ENCODE measurements around the gene ADAD2. TPM values are rescaled to one million over a fixed set of nuclear protein-coding genes. Genes with fewer than 3 reads are reported as not detected.

ADAD2 gene
- total and polyA plus RNA-seq, 9 of the 15 experiments (the other 6 are each of a cell fraction or from before 2014, with no cell fraction given), result 0.07 TPM; not detected in 8

DNA sequence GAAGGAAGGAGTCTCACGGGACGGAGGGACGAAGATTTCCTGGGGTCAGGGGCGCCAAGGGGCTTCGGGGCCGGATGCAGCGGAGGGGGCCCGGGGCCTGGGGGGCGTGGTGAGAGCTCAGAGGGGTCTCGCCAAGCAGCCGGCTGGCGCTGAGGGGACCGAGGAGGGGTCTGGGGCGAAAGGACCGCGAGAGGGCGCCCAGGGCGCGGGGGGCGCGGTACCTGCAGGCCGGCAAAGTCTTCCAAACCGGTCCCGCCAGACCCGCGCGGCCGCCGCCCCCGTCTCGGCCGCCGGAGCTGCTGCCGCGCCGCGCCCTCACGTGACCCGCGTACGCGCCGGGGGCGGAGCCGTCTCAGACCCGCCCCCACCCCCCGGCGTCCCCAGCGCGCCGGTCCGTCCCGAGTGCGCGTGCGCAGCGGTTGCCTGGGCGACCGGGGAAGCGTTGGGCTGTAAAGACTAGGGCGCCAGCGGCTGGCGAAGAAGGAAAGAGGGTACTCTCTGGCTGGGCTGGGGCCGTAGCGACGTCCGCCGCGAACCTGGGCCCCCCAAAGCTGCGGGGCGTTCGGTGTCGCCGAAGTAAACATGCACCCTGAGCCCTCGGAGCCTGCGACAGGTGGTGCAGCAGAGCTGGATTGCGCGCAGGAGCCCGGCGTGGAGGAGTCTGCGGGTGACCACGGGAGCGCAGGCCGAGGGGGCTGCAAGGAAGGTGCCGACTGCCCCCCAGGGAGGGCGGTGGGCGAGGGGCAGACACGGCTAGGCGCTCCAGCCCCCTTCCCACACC is 45.9 kb upstream of the ADAD2 start, which contains the start of the genes DNAAF1 and HSDL1 (continued):
- TF ChIP-seq, protein P1, sequence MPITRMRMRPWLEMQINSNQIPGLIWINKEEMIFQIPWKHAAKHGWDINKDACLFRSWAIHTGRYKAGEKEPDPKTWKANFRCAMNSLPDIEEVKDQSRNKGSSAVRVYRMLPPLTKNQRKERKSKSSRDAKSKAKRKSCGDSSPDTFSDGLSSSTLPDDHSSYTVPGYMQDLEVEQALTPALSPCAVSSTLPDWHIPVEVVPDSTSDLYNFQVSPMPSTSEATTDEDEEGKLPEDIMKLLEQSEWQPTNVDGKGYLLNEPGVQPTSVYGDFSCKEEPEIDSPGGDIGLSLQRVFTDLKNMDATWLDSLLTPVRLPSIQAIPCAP (CRISPR knock-in tag; IDR thresholded peaks at IDR 0.05; ENCODE audit: borderline replicate concordance), result no peak
- TF ChIP-seq ZNF184 (CRISPR knock-in tag; IDR thresholded peaks at IDR 0.05) (no peak), ZKSCAN3 (CRISPR knock-in tag; IDR thresholded peaks at IDR 0.05) (no peak), SMARCC2 (IDR thresholded peaks at IDR 0.05; ENCODE audit: low read depth) (no peak), TBP (optimal IDR thresholded peaks at IDR 0.05; ENCODE audit: low read depth, low read length) (peak; percentile 14), SNIP1 (IDR thresholded peaks at IDR 0.05; ENCODE audit: low read depth) (no peak), MTA1 (IDR thresholded peaks at IDR 0.05; ENCODE audit: borderline replicate concordance) (no peak), PHB (CRISPR knock-in tag; IDR thresholded peaks at IDR 0.05) (no peak), ELF4 (CRISPR knock-in tag; IDR thresholded peaks at IDR 0.05) (no peak), RB1 (IDR thresholded peaks at IDR 0.05; ENCODE audit: low read depth) (peak; percentile 92)
- TF ChIP-seq, protein P2, sequence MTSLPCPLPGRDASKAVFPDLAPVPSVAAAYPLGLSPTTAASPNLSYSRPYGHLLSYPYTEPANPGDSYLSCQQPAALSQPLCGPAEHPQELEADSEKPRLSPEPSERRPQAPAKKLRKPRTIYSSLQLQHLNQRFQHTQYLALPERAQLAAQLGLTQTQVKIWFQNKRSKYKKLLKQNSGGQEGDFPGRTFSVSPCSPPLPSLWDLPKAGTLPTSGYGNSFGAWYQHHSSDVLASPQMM (CRISPR knock-in tag; IDR thresholded peaks at IDR 0.05), result no peak
- TF ChIP-seq, protein P3, sequence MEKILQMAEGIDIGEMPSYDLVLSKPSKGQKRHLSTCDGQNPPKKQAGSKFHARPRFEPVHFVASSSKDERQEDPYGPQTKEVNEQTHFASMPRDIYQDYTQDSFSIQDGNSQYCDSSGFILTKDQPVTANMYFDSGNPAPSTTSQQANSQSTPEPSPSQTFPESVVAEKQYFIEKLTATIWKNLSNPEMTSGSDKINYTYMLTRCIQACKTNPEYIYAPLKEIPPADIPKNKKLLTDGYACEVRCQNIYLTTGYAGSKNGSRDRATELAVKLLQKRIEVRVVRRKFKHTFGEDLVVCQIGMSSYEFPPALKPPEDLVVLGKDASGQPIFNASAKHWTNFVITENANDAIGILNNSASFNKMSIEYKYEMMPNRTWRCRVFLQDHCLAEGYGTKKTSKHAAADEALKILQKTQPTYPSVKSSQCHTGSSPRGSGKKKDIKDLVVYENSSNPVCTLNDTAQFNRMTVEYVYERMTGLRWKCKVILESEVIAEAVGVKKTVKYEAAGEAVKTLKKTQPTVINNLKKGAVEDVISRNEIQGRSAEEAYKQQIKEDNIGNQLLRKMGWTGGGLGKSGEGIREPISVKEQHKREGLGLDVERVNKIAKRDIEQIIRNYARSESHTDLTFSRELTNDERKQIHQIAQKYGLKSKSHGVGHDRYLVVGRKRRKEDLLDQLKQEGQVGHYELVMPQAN (IDR thresholded peaks at IDR 0.05; ENCODE audit: borderline replicate concordance), result peak; percentile 98
- TF ChIP-seq, protein P4, sequence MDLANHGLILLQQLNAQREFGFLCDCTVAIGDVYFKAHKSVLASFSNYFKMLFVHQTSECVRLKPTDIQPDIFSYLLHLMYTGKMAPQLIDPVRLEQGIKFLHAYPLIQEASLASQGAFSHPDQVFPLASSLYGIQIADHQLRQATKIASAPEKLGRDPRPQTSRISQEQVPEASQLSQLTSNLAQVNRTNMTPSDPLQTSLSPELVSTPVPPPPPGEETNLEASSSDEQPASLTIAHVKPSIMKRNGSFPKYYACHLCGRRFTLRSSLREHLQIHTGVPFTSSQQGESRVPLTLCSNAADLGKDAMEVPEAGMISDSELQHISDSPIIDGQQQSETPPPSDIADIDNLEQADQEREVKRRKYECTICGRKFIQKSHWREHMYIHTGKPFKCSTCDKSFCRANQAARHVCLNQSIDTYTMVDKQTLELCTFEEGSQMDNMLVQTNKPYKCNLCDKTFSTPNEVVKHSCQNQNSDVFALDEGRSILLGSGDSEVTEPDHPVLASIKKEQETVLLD (IDR thresholded peaks at IDR 0.05), result peak; percentile 90
- TF ChIP-seq, protein P5, sequence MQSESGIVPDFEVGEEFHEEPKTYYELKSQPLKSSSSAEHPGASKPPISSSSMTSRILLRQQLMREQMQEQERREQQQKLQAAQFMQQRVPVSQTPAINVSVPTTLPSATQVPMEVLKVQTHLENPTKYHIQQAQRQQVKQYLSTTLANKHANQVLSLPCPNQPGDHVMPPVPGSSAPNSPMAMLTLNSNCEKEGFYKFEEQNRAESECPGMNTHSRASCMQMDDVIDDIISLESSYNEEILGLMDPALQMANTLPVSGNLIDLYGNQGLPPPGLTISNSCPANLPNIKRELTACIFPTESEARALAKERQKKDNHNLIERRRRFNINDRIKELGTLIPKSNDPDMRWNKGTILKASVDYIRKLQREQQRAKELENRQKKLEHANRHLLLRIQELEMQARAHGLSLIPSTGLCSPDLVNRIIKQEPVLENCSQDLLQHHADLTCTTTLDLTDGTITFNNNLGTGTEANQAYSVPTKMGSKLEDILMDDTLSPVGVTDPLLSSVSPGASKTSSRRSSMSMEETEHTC (IDR thresholded peaks at IDR 0.05), result peak; percentile 84
- TF ChIP-seq, protein P6, sequence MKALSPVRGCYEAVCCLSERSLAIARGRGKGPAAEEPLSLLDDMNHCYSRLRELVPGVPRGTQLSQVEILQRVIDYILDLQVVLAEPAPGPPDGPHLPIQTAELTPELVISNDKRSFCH (CRISPR knock-in tag; IDR thresholded peaks at IDR 0.05), result no peak
- TF ChIP-seq, protein P6 (tag; IDR thresholded peaks at IDR 0.05), result 0 out of 2 replicates have a peak, but pooled peaks have one; percentile 35

Data from K562 (cell line).